Smooth muscle cell (in vitro differentiated cells): Measurements from ENCODE around the gene VIPR2. TPM values are rescaled to one million over a fixed set of nuclear protein-coding genes. Genes with fewer than 3 reads are reported as not detected.

ENCODE experiments used
- DNase-seq: peaks from one replicate; lab custom pipeline; 2025; ENCODE audit not compliant: unreplicated experiment; lab: John Stamatoyannopoulos, UW
- H2AFZ ChIP-seq: fragments of 200-600 bp; sonication (generic); 2 replicates; pipeline ENCODE4 v1.6.0; 2016; ENCODE audit warnings: antibody characterized with exemption, low read depth, mild to moderate bottlenecking
- H3F3A ChIP-seq: fragments of 200-600 bp; sonication (generic); 2 replicates; pipeline ENCODE4 v1.6.0; 2017; ENCODE audit warnings: antibody characterized with exemption, low read depth
- H3K27ac ChIP-seq: fragments of 200-600 bp; sonication (generic); 2 replicates; pipeline ENCODE4 v1.5.1; 2016; ENCODE audit warnings: low read depth, mild to moderate bottlenecking
- H3K27me3 ChIP-seq: fragments of 200-600 bp; sonication (generic); 2 replicates; pipeline ENCODE4 v1.6.1; 2016; ENCODE audit warnings: low read depth, mild to moderate bottlenecking
- H3K36me3 ChIP-seq: fragments of 200-600 bp; sonication (generic); 2 replicates; pipeline ENCODE4 v1.5.1; 2016; ENCODE audit warnings: low read depth
- H3K4me1 ChIP-seq: fragments of 200-600 bp; sonication (generic); 2 replicates; pipeline ENCODE4 v1.5.1; 2016; ENCODE audit warnings: low read depth
- H3K4me2 ChIP-seq: fragments of 200-600 bp; sonication (generic); 2 replicates; pipeline ENCODE4 v1.6.0; 2016; ENCODE audit warnings: mild to moderate bottlenecking
- H3K4me3 ChIP-seq: fragments of 200-600 bp; sonication (generic); 2 replicates; pipeline ENCODE4 v1.5.1; 2016; ENCODE audit warnings: mild to moderate bottlenecking
- H3K79me2 ChIP-seq: fragments of 200-600 bp; sonication (generic); 2 replicates; pipeline ENCODE4 v1.6.0; 2016; ENCODE audit warnings: low read depth, mild to moderate bottlenecking
- H3K9ac ChIP-seq: fragments of 200-600 bp; sonication (generic); 2 replicates; pipeline ENCODE4 v1.6.0; 2016; ENCODE audit warnings: low read depth
- H3K9me3 ChIP-seq: fragments of 200-600 bp; sonication (generic); replicated peaks from 2 replicates; pipeline ENCODE4 v1.5.1; 2016; ENCODE audit warnings: low read depth
- H4K20me1 ChIP-seq: fragments of 200-600 bp; sonication (generic); 2 replicates; pipeline ENCODE4 v1.6.0; 2016; ENCODE audit warnings: low read depth
- CTCF ChIP-seq: fragments of 200-600 bp; sonication (generic); IDR thresholded peaks from 2 replicates; pipeline ENCODE4 v1.5.1; 2017; ENCODE audit warnings: borderline replicate concordance, mild to moderate bottlenecking, antibody characterized with exemption; ENCODE audit not compliant: insufficient read depth, poor library complexity, severe bottlenecking
- WGBS: methylation state at CpG from one replicate; pipeline ENCODE4 v1.1.7; 2016; ENCODE audit warnings: low lambda C conversion rate; 5-methylcytosine and 5-hydroxymethylcytosine counted together
- polyA plus RNA-seq: library from polyadenylated mRNA; unstranded; fragments of >200 nt; fragmentation: Nextera tagmentation; extraction: Ambion mirVana; gene quantifications from 2 replicates; pipeline ENCODE4 v1.2.1, GENCODE V29; 2016
- total RNA-seq: library from RNA; depleted of rRNA; stranded (reverse); fragments of >200 nt; gene quantifications from 2 replicates; pipeline ENCODE4 v1.2.3, GENCODE V29; 2014

The VIPR2 gene
- total and polyA plus RNA-seq, 2 experiments from 2014 or later: not detected

- no peaks in the 10 kb centered on the region for H3K9me3 ChIP-seq
- no peaks in the 10 kb centered on the region for H3K4me1 ChIP-seq
- no peak for DNase-seq
- no peaks in the 10 kb centered on the region for H4K20me1 ChIP-seq
- no peak overlapping the region for H3K4me2 ChIP-seq
- H3K36me3 ChIP-seq: no peaks in the 10 kb centered on the region
- H3F3A ChIP-seq: no peaks in the 10 kb centered on the region
- no peak for TF ChIP-seq CTCF
- no peak overlapping the region for H2AFZ ChIP-seq
- H3K27me3 ChIP-seq: peaks cover 1% of the 10 kb centered on the region
- no peaks in the 10 kb centered on the region for H3K79me2 ChIP-seq
- H3K9ac ChIP-seq: no peak overlapping the region
- no peak overlapping the region for H3K27ac ChIP-seq
- H3K4me3 ChIP-seq: no peak overlapping the region
- 75% methylated on average over 8 of the region's 8 CpGs for WGBS
Observed at GRCh38 chr7:159151231-159151630, 6.6 kb upstream of the VIPR2 start.

DNA sequence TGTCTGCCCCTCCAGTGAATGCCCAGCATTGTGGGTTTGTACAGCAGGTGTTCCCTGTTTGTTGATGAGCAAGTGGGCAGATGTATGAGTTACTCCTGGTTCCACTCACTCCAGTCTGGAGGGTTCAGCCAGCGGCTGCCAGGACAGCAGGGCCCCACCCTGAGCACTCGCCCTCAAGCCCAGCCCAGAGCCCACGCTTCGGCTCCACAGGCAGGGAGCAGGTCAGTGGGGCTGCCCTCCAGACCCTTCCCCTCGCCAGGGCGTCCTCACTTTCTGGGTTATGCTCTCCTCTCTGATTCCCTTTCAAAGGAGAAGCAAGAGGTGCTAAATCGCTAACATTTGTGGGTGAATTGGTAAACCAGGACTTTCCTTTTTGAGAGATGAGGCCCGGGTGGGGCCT lies 4.8 kb upstream of the VIPR2 start:
- Histone ChIP-seq H2AFZ (no peak overlapping the region), H3K4me2 (no peak overlapping the region), H3K79me2 (no peaks in the 10 kb centered on the region), H3K27me3 (peaks cover 19% of the 10 kb centered on the region), H3K4me1 (no peaks in the 10 kb centered on the region), H4K20me1 (no peaks in the 10 kb centered on the region), H3K9ac (no peak overlapping the region), H3K36me3 (no peaks in the 10 kb centered on the region), H3F3A (no peaks in the 10 kb centered on the region), H3K4me3 (no peak overlapping the region), H3K9me3 (no peaks in the 10 kb centered on the region), H3K27ac (no peak overlapping the region)
- no peak for DNase-seq
- WGBS: 94% methylated on average over 8 of the region's 8 CpGs
- no peak for TF ChIP-seq CTCF

DNA sequence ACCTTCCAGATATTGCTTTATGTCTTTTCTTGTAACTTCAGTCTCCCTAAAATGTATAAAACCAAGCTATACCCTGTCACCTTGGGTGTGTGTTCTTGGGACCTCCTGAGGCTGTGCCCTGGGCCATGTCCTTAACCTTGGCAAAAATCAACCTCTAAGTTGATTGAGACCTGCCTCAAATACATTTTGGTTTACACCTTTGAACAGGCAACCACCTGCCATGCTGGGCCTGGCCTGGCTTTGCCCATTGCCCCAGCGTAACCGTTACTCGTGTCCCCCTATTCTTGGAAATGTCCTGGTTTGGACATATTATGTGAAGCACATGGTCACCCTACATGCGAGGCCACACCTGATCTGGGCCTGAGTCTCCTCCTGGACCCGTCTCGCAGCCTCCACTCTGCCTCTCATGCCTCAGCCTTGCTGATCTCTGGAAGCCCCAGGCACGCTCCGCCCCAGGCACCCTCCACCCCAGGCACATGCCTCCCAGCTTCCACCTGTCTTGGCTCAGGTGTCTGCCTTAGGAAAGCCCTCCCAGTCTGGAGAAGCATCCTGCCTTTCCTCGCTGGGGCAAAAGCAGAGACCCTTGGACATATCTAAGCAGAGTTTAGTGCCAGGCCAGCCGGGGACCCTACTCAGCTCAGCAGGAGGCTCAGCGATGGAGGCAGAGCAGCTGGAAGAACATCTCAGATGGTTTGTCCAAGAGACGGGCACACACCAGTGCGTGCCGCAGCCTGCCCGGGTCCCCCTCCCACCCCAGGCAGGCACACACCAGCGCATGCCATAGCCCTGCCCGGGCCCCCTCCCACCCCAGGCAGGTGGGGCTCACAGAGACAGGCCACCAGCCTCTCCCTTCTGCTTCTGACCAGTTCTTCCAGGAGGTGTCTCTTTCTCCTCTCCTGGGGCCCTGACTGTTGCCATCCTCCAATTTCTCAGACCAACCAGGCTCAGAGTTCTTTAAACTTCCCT lies 4.0 kb upstream of the VIPR2 start:
- no peaks in the 10 kb centered on the region for H3K9me3 ChIP-seq
- peaks cover 4% of the 10 kb centered on the region for H3K4me1 ChIP-seq
- peaks cover 27% of the 10 kb centered on the region for H3K27me3 ChIP-seq
- DNase-seq: no peak
- no peaks in the 10 kb centered on the region for H3K79me2 ChIP-seq
- H4K20me1 ChIP-seq: no peaks in the 10 kb centered on the region
- no peaks in the 10 kb centered on the region for H3F3A ChIP-seq
- H2AFZ ChIP-seq: no peak overlapping the region
- no peak overlapping the region for H3K4me2 ChIP-seq
- no peak overlapping the region for H3K4me3 ChIP-seq
- TF ChIP-seq CTCF: no peak
- no peaks in the 10 kb centered on the region for H3K36me3 ChIP-seq
- WGBS: 98% methylated on average over 12 of the region's 17 CpGs
- H3K27ac ChIP-seq: no peak overlapping the region
- no peak overlapping the region for H3K9ac ChIP-seq
